Retinal pigment epithelial cell (primary cell): ENCODE results near the gene SMTNL2.

ENCODE experiments used
- DNase-seq: peaks from one replicate; pipeline ENCODE4 v3.0.0-alpha.2; 2010; ENCODE audit warnings: low read depth
- H3K4me3 ChIP-seq: 2 replicates; pipeline ENCODE4 v1.5.1; 2011; ENCODE audit warnings: mild to moderate bottlenecking, low read length, control low read depth, moderate library complexity
- TF ChIP-seq, protein P1 (sequence below): conservative IDR thresholded peaks from 2 replicates; pipeline ENCODE4 v1.5.1; 2011; ENCODE audit warnings: low read depth, low read length, control low read depth, inconsistent platforms

The SMTNL2 gene

DNA sequence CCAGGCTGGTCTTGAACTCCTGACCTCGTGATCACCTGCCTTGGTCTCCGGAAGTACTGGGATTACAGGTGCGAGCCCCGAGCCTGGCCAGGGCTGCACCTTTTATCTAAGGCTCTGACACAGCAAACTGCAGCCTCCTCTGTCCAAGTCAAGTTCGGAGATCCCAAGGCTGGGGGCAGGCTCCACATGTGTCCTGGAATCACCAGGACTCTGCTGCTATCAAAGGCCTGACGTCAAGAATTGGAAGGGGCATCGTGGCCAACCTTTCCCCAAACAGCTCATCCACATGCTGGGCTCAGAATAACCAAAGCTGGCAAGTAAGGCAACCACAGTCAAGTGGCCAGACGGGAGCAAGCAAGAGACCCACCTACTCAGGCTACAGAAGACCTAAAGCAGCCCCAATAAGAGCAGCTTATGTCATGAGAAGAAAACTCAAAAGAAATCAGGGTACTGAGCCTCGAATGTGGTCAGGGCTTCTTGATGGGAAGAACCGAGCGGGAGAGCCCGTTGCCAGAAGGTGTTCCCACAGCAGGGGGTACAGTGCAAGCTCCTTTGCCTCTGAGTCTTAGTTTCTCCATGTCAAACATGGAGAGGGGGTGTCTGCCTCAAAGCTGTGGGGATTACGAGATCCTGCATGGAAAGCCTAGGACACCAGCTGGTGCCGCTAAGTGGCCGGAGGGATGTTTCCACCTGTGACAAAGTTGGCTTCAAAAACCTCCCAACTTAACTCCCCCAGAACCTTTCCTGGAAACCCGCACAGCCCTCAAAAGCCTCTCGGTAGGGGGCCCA is 37.0 kb upstream of the SMTNL2 start:
- TF ChIP-seq, protein P1, sequence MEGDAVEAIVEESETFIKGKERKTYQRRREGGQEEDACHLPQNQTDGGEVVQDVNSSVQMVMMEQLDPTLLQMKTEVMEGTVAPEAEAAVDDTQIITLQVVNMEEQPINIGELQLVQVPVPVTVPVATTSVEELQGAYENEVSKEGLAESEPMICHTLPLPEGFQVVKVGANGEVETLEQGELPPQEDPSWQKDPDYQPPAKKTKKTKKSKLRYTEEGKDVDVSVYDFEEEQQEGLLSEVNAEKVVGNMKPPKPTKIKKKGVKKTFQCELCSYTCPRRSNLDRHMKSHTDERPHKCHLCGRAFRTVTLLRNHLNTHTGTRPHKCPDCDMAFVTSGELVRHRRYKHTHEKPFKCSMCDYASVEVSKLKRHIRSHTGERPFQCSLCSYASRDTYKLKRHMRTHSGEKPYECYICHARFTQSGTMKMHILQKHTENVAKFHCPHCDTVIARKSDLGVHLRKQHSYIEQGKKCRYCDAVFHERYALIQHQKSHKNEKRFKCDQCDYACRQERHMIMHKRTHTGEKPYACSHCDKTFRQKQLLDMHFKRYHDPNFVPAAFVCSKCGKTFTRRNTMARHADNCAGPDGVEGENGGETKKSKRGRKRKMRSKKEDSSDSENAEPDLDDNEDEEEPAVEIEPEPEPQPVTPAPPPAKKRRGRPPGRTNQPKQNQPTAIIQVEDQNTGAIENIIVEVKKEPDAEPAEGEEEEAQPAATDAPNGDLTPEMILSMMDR = no peak
- DNase-seq = no peak
- no peak overlapping the region for H3K4me3 ChIP-seq

DNA sequence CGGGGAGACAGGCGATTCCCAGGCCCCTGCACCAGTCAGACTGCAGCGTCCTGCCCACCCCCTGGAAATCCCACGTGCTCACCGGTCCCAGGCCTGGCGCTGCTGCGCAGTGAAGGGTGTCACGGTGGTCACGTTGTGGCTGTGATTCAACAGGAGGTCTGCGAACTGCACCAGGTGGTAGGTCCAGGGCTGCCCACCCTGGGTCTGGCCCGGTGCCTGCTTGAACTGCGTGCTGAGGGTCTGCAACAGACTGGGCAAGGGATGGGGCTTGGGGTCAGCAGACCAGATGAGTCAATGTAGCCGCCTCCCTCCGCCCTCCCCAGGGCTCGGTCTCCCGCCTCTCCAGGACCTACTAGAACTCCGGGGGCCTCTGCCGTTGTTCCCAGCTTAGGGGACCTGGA is 36.3 kb upstream of the SMTNL2 start:
- no peak for DNase-seq
- no peak overlapping the region for H3K4me3 ChIP-seq
- TF ChIP-seq, protein P1 = no peak

DNA sequence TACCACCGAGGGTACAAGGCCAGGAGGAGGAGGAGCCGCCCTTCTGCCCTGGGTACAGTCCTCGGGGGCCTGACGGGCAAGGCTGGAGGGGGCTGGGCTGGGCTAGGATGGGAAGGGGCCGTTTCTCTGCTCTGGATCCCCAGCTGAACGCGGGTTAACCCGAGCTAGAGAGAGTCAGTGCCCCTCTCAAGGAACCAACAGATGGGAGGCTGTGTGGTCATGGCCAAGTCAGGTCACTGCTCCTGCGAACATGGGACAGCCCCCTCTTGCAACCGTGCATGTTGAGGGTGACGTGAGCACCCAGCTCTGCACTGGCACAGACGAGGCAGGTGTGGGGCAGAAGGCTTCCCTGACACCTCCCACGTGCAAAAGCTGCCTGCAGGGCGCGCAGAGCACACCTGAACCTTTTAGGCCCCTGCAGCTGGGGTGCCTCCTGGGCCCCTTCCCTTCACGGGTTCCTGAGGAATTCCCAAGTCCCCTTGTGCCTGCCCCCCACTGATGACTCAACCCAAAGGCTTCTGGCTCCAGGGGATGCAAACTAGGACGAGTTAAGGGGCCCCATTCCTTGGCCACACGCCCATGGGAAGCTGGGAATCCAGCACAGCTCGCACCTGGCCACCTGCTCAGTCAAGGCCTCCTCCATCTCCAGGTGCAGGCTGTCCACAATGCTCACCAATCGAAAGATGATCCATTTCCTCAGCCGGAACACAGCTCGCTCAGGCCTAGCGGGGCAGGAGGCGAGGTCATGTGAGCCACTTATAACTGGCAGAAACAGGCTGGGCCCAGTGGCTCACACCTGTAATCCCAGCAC is 35.4 kb upstream of the SMTNL2 start:
- DNase-seq = no peak
- TF ChIP-seq, protein P1 = no peak
- H3K4me3 ChIP-seq = no peak overlapping the region

DNA sequence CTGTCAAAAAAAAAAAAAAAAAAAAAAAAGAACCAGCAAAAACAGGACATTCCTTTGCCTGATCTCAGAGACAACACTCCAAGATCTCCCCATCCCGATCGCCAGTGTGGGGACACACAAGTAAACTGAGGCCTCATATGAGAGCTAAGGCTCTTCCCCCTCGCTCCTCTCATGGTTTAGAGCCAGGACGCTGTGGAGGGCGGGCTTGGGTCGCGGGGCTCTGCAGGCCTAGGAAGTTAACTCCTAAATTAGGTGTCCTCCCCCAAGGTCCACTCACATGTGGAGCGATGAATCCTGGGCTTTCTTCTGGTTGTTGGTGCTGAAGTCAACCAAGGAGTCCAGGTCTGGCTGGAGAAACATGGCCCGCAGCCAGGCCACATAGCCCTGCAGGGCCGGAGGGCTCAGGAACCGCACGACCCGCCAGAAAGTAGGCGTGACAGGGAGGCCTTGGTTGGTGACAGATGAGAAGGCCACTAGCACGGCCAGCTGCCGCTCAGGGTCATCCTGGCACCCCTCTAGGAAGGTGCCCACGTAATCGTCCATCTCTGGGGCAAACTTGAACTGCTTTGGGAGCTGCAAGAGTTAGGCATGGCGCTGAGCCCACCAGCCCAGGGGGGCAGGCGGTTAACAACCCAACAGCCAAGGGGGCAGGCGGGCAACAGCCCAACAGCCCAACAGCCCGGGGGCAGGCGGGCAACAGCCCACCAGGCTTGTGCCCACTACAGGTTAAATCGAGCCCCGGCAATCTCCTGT is 34.4 kb upstream of the SMTNL2 start:
- no peak overlapping the region for H3K4me3 ChIP-seq
- TF ChIP-seq, protein P1 = no peak
- DNase-seq = no peak

DNA sequence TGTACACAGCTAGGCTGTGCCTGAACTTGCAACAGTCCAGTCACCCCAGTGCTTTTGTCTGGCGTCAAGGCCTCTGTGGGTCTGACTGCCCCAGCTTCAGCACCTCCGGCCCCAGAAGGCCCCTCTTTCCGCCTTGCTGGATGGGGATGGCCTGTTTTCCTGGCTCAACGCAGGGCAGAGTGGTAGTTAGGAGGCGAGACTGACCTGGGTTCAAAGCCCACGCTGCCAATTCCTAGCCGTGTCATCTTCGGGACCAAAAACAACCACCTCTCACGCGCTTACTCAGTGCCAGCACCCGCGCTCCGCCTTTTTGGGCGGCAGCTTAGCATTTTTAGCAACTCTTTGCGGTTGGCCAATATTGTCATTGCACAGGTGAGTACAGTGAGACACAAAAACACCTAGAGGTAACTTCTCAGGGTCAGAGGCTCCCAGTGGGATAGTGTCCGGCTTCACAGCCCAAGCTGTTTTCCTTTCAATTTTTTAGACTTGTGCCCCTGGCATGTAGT is 33.7 kb upstream of the SMTNL2 start:
- no peak overlapping the region for H3K4me3 ChIP-seq
- DNase-seq = no peak
- TF ChIP-seq, protein P1 = no peak

DNA sequence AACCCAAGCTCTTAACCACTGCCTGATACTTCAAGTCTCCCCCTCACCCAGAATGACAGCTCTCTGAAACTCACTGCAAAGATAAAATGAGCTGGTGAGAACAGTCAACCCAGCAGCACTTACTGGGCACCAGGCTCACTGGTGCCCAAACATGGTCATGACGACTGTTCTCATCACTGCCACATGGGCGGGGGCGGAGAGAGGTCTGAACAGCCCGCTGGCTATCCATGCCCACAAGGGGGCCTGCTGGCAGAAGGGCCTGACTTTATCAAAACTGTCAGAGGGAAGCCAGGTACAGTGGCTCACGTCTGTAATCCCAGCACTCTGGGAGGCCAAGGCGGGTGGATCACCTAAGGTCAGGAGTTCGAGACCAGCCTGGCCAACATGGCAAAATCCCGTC is 33.2 kb upstream of the SMTNL2 start:
- TF ChIP-seq, protein P1 = peak; percentile 26
- DNase-seq = no peak
- H3K4me3 ChIP-seq = no peak overlapping the region
